Measurements from ENCODE around the gene TOR1AIP2. TPM values are rescaled to one million over a fixed set of nuclear protein-coding genes. Genes with fewer than 3 reads are reported as not detected.
A peak's percentile ranks its signal among the peaks of the same experiment; 100 is the strongest.

TOR1AIP2 gene
- total RNA-seq: 10 to 100 TPM; 60.1 to 67.3 TPM
- polyA plus RNA-seq (ENCODE audit: insufficient read length in 2 of 2): 10 to 100 TPM; 28.9 to 34.4 TPM
- long read RNA-seq, donor 1, full-length matches to known transcripts: 4 of 79 reads
- long read RNA-seq, donor 1, partial matches to known transcripts: 75 of 79 reads
- long read RNA-seq, donor 1, other reads (novel, unspliced or antisense): 0 of 79 reads
- long read RNA-seq, donor 2, full-length matches to known transcripts: 1 of 8 reads
- long read RNA-seq, donor 2, partial matches to known transcripts: 7 of 8 reads
- long read RNA-seq, donor 2, other reads (novel, unspliced or antisense): 0 of 8 reads
- long read RNA-seq, donor 3, full-length matches to known transcripts: 1 of 23 reads
- long read RNA-seq, donor 3, partial matches to known transcripts: 22 of 23 reads
- long read RNA-seq, donor 3, other reads (novel, unspliced or antisense): 0 of 23 reads
- long read RNA-seq, donor 4, full-length matches to known transcripts: 3 of 3 reads
- long read RNA-seq, donor 4, partial matches to known transcripts: 0 of 3 reads
- long read RNA-seq, donor 4, other reads (novel, unspliced or antisense): 0 of 3 reads

DNA sequence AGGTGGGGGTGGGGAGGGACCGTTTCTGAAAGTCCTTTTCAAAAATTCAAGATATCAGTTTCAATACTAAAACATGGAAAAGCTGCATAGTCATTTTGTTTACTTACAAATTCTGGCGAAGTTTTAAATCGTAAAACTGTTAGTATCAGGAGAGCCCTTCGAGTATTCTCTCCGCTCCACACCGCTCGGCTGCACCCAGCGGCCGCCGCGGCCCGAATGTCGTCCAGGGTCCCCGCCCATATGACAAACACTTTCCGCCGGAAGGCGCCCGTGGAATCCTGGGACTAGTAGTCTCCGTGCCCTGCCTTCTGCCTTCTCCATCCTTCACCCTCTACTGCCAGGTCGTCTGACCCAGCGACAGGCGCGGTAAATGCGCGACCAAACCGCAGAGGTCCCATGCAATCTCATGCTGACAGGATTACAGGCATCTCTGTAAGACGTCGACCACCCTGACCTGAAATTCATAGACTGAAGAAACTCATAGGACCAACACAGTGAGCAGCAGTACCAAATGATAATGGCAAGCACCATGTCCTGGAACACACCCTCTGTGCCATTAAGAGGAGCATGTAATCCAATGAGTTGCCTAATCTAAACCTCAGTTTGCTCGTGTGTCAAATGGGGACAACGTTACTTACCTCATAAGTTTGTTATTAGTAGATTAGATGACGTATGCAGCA, at the start of gene TOR1AIP2:
Gene TOR1AIP2, minus strand, starts transcription at position 218 of the 680 bp plus-strand sequence. CDS start 25,138 bp downstream, outside the sequence.
- WGBS (ENCODE audit: insufficient coverage): under 1% methylated on average over 26 of the region's 31 CpGs
- peaks cover 5% of the 10 kb centered on the region for H3K36me3 ChIP-seq (ENCODE audit: control insufficient read depth, insufficient read depth, low read length)
- H3K4me3 ChIP-seq (ENCODE audit: low read depth, low read length): peak within 1 kb of the TSS; percentile 94
- no peaks in the 10 kb centered on the region for H3K9me3 ChIP-seq (ENCODE audit: control insufficient read depth, insufficient read depth, low read length)
- DNase-seq (ENCODE audit: low read depth in 4 of 6, low spot score in 6 of 6): peak; percentile 71 to 96 (median 84)
- peaks cover 4% of the 10 kb centered on the region for H3K4me1 ChIP-seq (ENCODE audit: control insufficient read depth, insufficient read depth, low read length)
- peak within 1 kb of the TSS; percentile 29 for H3K27ac ChIP-seq (ENCODE audit: low read depth, low read length)
- H3K27me3 ChIP-seq (ENCODE audit: control insufficient read depth, insufficient read depth, low read length): no peaks in the 10 kb centered on the region

DNA sequence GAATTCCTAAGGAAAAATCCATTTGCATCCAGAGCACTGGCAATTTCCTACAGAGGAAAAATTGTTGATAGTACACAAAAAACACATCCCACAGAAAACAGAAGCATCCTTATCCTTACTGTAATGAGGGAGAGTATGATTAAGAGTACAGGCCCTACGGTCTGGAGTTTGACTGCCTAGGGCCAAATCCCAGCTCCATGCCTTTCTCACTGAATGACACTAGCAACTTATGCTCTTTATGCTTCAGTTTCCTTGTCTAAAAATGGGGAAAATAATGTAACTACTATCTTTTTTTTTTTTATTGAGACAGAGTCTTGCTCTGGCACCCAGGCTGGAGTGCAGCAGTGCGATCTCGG, 49.2 kb upstream of the TOR1AIP2 start:
- H3K4me3 ChIP-seq (ENCODE audit: low read depth, low read length): no peak overlapping the region
- H3K4me1 ChIP-seq (ENCODE audit: control insufficient read depth, insufficient read depth, low read length): no peaks in the 10 kb centered on the region
- no peaks in the 10 kb centered on the region for H3K36me3 ChIP-seq (ENCODE audit: control insufficient read depth, insufficient read depth, low read length)
- no peak for DNase-seq (ENCODE audit: low read depth in 4 of 6, low spot score in 6 of 6)
- H3K9me3 ChIP-seq (ENCODE audit: control insufficient read depth, insufficient read depth, low read length): no peaks in the 10 kb centered on the region
- 93% methylated on average over 2 of the region's 3 CpGs for WGBS (ENCODE audit: insufficient coverage)
- no peaks in the 10 kb centered on the region for H3K27me3 ChIP-seq (ENCODE audit: control insufficient read depth, insufficient read depth, low read length)
- no peak overlapping the region for H3K27ac ChIP-seq (ENCODE audit: low read depth, low read length)

DNA sequence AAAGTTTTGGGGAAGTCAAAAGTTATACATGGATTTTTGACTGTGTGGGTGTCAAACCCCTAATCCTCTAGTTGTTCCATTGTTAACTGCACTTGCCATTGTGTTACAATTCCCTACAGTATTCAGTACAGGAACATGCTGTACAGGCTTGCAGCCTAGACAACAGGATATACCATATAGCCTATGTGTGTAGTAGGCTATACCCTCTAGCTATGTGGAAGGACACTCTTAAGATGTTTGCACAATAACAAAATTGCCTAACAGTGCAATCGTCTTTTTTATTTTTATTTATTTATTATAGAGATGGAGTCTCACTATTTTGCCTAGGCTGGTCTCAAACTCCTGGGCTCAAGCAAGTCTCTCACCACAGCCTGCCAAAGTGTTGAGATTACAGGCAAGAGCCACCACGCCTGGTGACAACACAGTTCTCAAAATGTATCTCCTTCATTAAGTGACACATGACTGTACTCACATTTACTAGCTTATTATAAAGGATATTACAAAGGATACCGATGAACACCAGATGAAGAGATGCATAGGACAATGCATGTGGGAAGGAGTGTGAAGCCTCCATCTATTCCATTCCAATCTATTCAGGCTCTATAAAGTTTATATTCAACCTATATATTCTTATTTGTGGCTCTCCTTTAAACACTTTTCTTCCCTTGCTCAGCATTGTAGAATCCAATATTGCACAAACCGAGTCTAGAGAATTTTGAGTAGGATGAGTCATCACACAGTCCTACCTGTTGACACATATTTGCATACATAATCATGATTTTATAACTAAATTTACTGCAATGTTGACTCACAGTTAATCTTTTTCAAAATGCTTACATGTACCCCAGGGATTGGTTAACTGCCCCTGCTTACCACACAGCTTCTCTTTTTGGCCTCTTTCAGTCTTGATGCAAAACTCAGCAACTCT, 48.6 kb upstream of the TOR1AIP2 start:
- no peaks in the 10 kb centered on the region for H3K27me3 ChIP-seq (ENCODE audit: control insufficient read depth, insufficient read depth, low read length)
- H3K27ac ChIP-seq (ENCODE audit: low read depth, low read length): no peak overlapping the region
- DNase-seq (ENCODE audit: low read depth in 4 of 6, low spot score in 6 of 6): no peak
- WGBS (ENCODE audit: insufficient coverage): no CpG with 5 or more reads among the region's 4 CpGs
- H3K9me3 ChIP-seq (ENCODE audit: control insufficient read depth, insufficient read depth, low read length): no peaks in the 10 kb centered on the region
- no peaks in the 10 kb centered on the region for H3K4me1 ChIP-seq (ENCODE audit: control insufficient read depth, insufficient read depth, low read length)
- no peaks in the 10 kb centered on the region for H3K36me3 ChIP-seq (ENCODE audit: control insufficient read depth, insufficient read depth, low read length)
- no peak overlapping the region for H3K4me3 ChIP-seq (ENCODE audit: low read depth, low read length)

DNA sequence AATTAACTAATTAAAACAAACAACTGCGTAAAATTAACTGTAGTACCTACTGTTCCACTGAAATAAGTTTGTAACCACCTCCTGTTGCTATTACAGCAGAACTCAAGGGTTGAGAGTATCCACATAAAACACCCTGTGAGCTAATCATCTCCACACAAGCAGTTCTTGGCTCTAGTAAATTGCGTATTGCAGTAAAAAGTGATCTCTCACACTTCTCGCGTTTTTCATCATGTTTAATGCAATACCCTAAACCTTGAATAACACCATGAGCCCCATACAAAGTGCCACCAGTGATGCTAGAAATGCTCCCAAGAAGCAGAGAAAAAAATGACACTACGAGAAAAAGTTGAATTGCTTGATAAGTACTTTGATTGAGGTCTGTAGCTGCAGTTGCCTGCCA, 47.7 kb upstream of the TOR1AIP2 start:
- Histone ChIP-seq H3K27me3 (ENCODE audit: control insufficient read depth, insufficient read depth, low read length) (no peaks in the 10 kb centered on the region), H3K27ac (ENCODE audit: low read depth, low read length) (no peak overlapping the region), H3K36me3 (ENCODE audit: control insufficient read depth, insufficient read depth, low read length) (no peaks in the 10 kb centered on the region), H3K4me3 (ENCODE audit: low read depth, low read length) (no peak overlapping the region), H3K9me3 (ENCODE audit: control insufficient read depth, insufficient read depth, low read length) (no peaks in the 10 kb centered on the region), H3K4me1 (ENCODE audit: control insufficient read depth, insufficient read depth, low read length) (no peaks in the 10 kb centered on the region)
- no peak for DNase-seq (ENCODE audit: low read depth in 4 of 6, low spot score in 6 of 6)
- 92% methylated on average over 2 of the region's 5 CpGs for WGBS (ENCODE audit: insufficient coverage)

DNA sequence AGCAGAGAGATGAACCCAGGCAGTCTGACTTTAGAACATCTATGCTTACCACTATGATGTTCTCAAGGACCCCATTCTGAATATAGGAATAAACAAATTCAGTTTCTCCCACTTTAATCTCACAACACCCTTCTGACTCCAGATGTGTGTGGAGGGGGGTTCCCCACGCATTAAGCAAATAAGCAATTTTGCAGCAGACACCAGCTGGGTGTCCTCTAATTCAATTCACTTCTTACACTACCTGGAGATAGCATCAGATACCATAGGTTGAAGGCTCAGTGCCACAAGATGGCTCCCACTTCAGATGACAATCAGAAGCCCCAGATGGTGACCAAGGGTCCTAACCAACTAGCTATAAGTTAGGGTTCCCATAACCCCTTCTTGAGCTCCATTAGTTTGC, 46.7 kb upstream of the TOR1AIP2 start:
- no peaks in the 10 kb centered on the region for H3K4me1 ChIP-seq (ENCODE audit: control insufficient read depth, insufficient read depth, low read length)
- no peaks in the 10 kb centered on the region for H3K27me3 ChIP-seq (ENCODE audit: control insufficient read depth, insufficient read depth, low read length)
- no peak overlapping the region for H3K27ac ChIP-seq (ENCODE audit: low read depth, low read length)
- H3K4me3 ChIP-seq (ENCODE audit: low read depth, low read length): no peak overlapping the region
- DNase-seq (ENCODE audit: low read depth in 4 of 6, low spot score in 6 of 6): no peak
- no peaks in the 10 kb centered on the region for H3K9me3 ChIP-seq (ENCODE audit: control insufficient read depth, insufficient read depth, low read length)
- no peaks in the 10 kb centered on the region for H3K36me3 ChIP-seq (ENCODE audit: control insufficient read depth, insufficient read depth, low read length)
- no CpG with 5 or more reads among the region's 1 CpG for WGBS (ENCODE audit: insufficient coverage)

DNA sequence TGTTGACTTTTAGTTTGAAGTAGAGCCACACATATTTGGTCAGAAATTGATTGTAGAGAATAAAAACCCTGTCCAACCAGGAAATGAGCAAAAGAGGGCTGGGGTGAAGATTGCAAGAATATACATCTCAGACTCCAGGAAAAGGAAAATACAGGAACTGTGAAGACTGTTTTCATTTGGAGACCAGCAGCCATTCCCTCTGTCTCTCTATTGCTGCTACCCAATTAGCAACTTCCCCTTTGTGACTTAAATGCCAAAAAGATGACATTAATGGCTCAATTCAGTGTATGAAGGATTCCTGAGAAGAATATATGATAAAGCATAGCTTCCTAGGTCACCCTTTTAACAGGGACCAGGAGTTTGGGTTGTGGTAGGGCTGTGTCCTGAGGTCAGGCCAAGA, 45.4 kb upstream of the TOR1AIP2 start:
- H3K36me3 ChIP-seq (ENCODE audit: control insufficient read depth, insufficient read depth, low read length): peaks cover 6% of the 10 kb centered on the region
- H3K27me3 ChIP-seq (ENCODE audit: control insufficient read depth, insufficient read depth, low read length): no peaks in the 10 kb centered on the region
- DNase-seq (ENCODE audit: low read depth in 4 of 6, low spot score in 6 of 6): no peak
- H3K27ac ChIP-seq (ENCODE audit: low read depth, low read length): no peak overlapping the region
- H3K4me1 ChIP-seq (ENCODE audit: control insufficient read depth, insufficient read depth, low read length): no peaks in the 10 kb centered on the region
- H3K9me3 ChIP-seq (ENCODE audit: control insufficient read depth, insufficient read depth, low read length): no peaks in the 10 kb centered on the region
- H3K4me3 ChIP-seq (ENCODE audit: low read depth, low read length): no peak overlapping the region

DNA sequence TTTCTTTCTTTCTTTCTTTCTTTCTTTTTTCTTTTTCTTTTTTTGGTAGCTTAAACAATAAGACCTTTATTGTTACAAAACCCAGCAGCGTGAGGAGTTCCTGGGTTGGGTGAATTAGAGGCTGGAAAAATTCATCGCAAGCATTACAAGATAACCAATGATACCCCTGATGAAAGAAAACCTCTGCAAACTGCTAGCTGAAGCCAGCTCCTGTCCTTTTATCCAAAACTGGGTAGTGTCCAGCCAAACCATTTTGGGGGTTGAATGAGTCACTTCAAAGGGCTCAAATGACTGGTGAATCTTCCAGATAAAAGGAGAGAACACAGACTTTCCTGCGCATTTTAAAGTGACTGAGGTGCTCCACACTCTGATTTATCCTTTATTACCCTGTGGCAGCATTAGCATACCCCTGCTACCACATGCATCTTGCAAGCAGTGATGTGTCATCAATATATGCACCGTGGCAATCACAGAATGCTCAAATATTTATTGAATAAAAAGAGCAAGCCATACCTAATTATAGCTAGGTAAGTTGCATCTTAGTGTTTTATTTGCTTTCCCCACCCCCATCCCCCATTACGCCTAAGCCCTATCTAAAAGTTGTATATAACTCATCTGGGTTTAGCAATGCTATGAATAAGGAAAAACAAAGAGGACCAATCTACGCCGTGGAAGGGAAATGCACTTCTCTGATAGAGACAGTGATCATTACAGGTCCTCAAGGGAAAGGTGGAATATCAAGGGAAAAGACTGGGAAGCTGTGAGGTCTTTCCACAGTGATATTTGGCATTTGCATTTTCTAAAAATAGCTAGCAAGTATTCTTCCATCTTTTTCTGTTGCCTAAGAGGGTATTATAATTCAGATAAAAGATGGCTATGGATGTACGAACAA, 44.6 kb upstream of the TOR1AIP2 start:
- Histone ChIP-seq H3K4me3 (ENCODE audit: low read depth, low read length) (no peak overlapping the region), H3K27ac (ENCODE audit: low read depth, low read length) (no peak overlapping the region), H3K27me3 (ENCODE audit: control insufficient read depth, insufficient read depth, low read length) (no peaks in the 10 kb centered on the region), H3K9me3 (ENCODE audit: control insufficient read depth, insufficient read depth, low read length) (no peaks in the 10 kb centered on the region), H3K36me3 (ENCODE audit: control insufficient read depth, insufficient read depth, low read length) (peaks cover 6% of the 10 kb centered on the region), H3K4me1 (ENCODE audit: control insufficient read depth, insufficient read depth, low read length) (no peaks in the 10 kb centered on the region)
- 100% methylated on average over 2 of the region's 8 CpGs for WGBS (ENCODE audit: insufficient coverage)
- DNase-seq (ENCODE audit: low read depth in 4 of 6, low spot score in 6 of 6): peak in 1 of 6 donors; percentile 3

DNA sequence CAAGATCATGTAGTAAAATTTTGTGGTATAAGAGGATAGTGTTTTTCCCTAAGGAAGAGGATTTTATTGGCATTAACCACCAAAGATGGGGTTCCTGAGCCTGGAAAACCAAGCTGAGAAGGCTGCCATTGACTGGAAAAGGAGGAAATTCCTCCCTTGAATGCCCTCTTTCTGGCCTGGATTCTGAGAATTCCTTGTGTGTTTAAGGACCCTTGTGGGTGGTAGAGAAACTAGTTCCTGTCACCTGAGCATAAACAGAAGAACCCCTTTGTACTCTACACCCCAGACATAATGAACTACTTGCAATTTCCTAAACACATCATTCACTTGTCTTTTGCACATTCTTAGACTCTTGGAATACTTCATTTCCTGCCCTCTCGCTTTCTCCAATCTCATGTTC, 43.9 kb upstream of the TOR1AIP2 start:
- peaks cover 6% of the 10 kb centered on the region for H3K36me3 ChIP-seq (ENCODE audit: control insufficient read depth, insufficient read depth, low read length)
- H3K4me1 ChIP-seq (ENCODE audit: control insufficient read depth, insufficient read depth, low read length): no peaks in the 10 kb centered on the region
- peak in 1 of 6 donors; percentile 7 for DNase-seq (ENCODE audit: low read depth in 4 of 6, low spot score in 6 of 6)
- H3K27ac ChIP-seq (ENCODE audit: low read depth, low read length): no peak overlapping the region
- no peaks in the 10 kb centered on the region for H3K27me3 ChIP-seq (ENCODE audit: control insufficient read depth, insufficient read depth, low read length)
- H3K4me3 ChIP-seq (ENCODE audit: low read depth, low read length): no peak overlapping the region
- WGBS (ENCODE audit: insufficient coverage): 50% methylated on average over 1 of the region's 1 CpG
- H3K9me3 ChIP-seq (ENCODE audit: control insufficient read depth, insufficient read depth, low read length): no peaks in the 10 kb centered on the region
